ENCODE data around the gene RND2. TPM values are rescaled to one million over a fixed set of nuclear protein-coding genes. Genes with fewer than 3 reads are reported as not detected.

RND2 gene
- total RNA-seq (2011; cell fraction: chromatin; rRNA removed; ENCODE audit: low replicate concordance) = 0.55 and 1.2 TPM in 2 replicates
- 0.53 and 0.83 TPM in 2 replicates for total RNA-seq (2011; cell fraction: nucleolus; rRNA removed)
- total RNA-seq (2011; cell fraction: nucleoplasm; rRNA removed) = 0.88 and 1.5 TPM in 2 replicates
- 0.68 and 1.3 TPM in 2 replicates for total RNA-seq (2014; rRNA removed)
- total RNA-seq (2014; rRNA removed; fragmentation: Illumina TruSeq; extraction: Trizol) = 0.98 and 0.99 TPM in 2 replicates
- 1.4 TPM in 2 replicates for total RNA-seq (2015; rRNA removed; fragmentation: Illumina TruSeq; extraction: Trizol)
- 1.8 TPM in 2 replicates for total RNA-seq (2021)
- polyA plus RNA-seq (2011; rRNA removed) = 1.4 and 1.9 TPM in 2 replicates
- polyA plus RNA-seq (2011; cell fraction: cytosol; rRNA removed) = 1.7 and 2.9 TPM in 2 replicates
- polyA plus RNA-seq (2011; cell fraction: nucleus; rRNA removed) = 1.1 and 1.3 TPM in 2 replicates
- polyA plus RNA-seq (2012) = 1.4 and 2.6 TPM in 2 replicates
- polyA plus RNA-seq (2014; fragmentation: Illumina TruSeq; extraction: Trizol) = 1.3 TPM in 2 replicates
- under 1 TPM; 0.15 to 0.39 TPM for polyA plus RNA-seq (2014; fragmentation: Nextera tagmentation; extraction: Ambion mirVana)
- 0.77 and 1.8 TPM in 2 replicates for polyA plus RNA-seq (2014; rRNA removed)
- 1.1 and 1.8 TPM in 2 replicates for polyA minus RNA-seq (2011; rRNA and poly(A)+ RNA removed)
- 0.48 and 0.64 TPM in 2 replicates for polyA minus RNA-seq (2011; cell fraction: cytosol; rRNA and poly(A)+ RNA removed)
- 0.11 and 0.13 TPM in 2 replicates for polyA minus RNA-seq (2011; cell fraction: nucleus; rRNA and poly(A)+ RNA removed)
- percentile 42 among the genes with signal in this experiment for Bru-seq, nascent RNA
- percentile 33 among the genes with signal in this experiment for BruChase-seq, experiment 1, labeled RNA remaining after a 2-hour chase
- BruChase-seq, experiment 2, labeled RNA remaining after a 6-hour chase = percentile 34 among the genes with signal in this experiment
- long read RNA-seq, experiment 1, full-length matches to known transcripts = 3 of 5 reads
- long read RNA-seq, experiment 1, partial matches to known transcripts = 0 of 5 reads
- long read RNA-seq, experiment 1, other reads (novel, unspliced or antisense) = 2 of 5 reads
- long read RNA-seq, experiment 2, full-length matches to known transcripts = 2 of 4 reads
- long read RNA-seq, experiment 2, partial matches to known transcripts = 0 of 4 reads
- long read RNA-seq, experiment 2, other reads (novel, unspliced or antisense) = 2 of 4 reads
- long read RNA-seq, experiment 3 = 0 reads

- Histone ChIP-seq H4K20me1 (replicated peaks; ENCODE audit: control insufficient read depth, insufficient read depth, low read length) (no peaks in the 10 kb centered on the region), H3K27ac (ENCODE audit: extremely low read depth, low read depth, low read length) (peak within 1 kb of the TSS; percentile 92), H3K9me1 (ENCODE audit: control insufficient read depth, insufficient read depth, low read length) (no peaks in the 10 kb centered on the region), H2AFZ (ENCODE audit: low read depth, low read length) (peak within 1 kb of the TSS; percentile 99), H3K9ac (ENCODE audit: insufficient read depth in 1 of 2, low read depth in 2 of 2, low read length in 2 of 2) (peak within 1 kb of the TSS; percentile 84 to 92), H3K27me3 (ENCODE audit: control insufficient read depth in 2 of 2, insufficient read depth in 2 of 2, low read length in 2 of 2) (no peaks in the 10 kb centered on the region), H3K4me2 (ENCODE audit: insufficient read depth, low read length) (peak within 1 kb of the TSS; percentile 98), H3K4me1 (replicated peaks in 1 of 2; ENCODE audit: control insufficient read depth in 2 of 2, insufficient read depth in 2 of 2, low read length in 2 of 2) (peaks cover 13 to 66% of the 10 kb centered on the region in 2 experiments), H3K9me3 (replicated peaks; ENCODE audit: control insufficient read depth, insufficient read depth, low read depth, low read length) (no peaks in the 10 kb centered on the region), H3K36me3 (ENCODE audit: control insufficient read depth, insufficient read depth, low read length) (peaks cover 4% of the 10 kb centered on the region; the same call in 1 of the 3 replicates), H3K4me3 (peak within 1 kb of the TSS; percentile 58), H3K79me2 (ENCODE audit: control insufficient read depth, insufficient read depth, low read length) (peaks cover 23% of the 10 kb centered on the region)
- POLR2A ChIA-PET = interaction anchor here (0.6 to 6.7 kb wide), 22 partner anchors 9 to 680 kb away, joined by 3 to 79 read pairs (median 4); partner anchors contain the start of genes NBR1 and RPL27
- CTCF ChIA-PET (ENCODE audit: low intra/inter-chr PET ratio) = interaction anchor here (1.3 kb wide), 1 partner anchor 459 kb away, joined by 3 read pairs; no protein-coding TSS in a partner anchor
- WGBS (ENCODE audit: insufficient coverage, low coverage, missing lambda C conversion rate) = 1% methylated on average over 36 of the region's 61 CpGs
- FAIRE-seq = peak; percentile 96
- intact Hi-C loops (cut with micrococcal nuclease) (loop anchor here (1.0 to 2.0 kb wide), 4 partner anchors 18 to 292 kb away; partner anchors contain the start of genes BRCA1, IFI35 and NBR1), in situ Hi-C loops (cut with MboI) (no loop called here)
- DNase-seq (ENCODE audit: extremely low read depth in 1 of 4, low spot score in 3 of 4) = peak; percentile 97 to 98 (median 97)
- ATAC-seq = peak; percentile 75
- BruUV-seq (replicated peaks) = no TSS peak
- TF ChIP-seq REST (IDR thresholded peaks at IDR 0.05; ENCODE audit: borderline replicate concordance) (peak; percentile 89), REST (CRISPR knock-in tag; IDR thresholded peaks at IDR 0.05; ENCODE audit: low read depth) (no peak), MCM5 (IDR thresholded peaks at IDR 0.05; ENCODE audit: low read depth) (no peak), SMAD2 (IDR thresholded peaks at IDR 0.05; ENCODE audit: low read depth, low read length) (no peak), ZNF140 (CRISPR knock-in tag; IDR thresholded peaks at IDR 0.05) (no peak)
Measured at GRCh38 chr17:43024407-43025289, at the start of gene RND2. TSS of gene RND2 (plus strand) at chr17:43025231. CDS start at chr17:43025348, 117 bp downstream.

All from K562 (cell line).